Activated T-helper 2 cell treated with anti-CD3 and anti-CD28 coated beads, Interferon-gamma antibody, Interleukin-2, Interleukin-4, amounts not matched to agents 10 μg/mL and 5 μg/mL and 100 μg/mL, durations not matched to agents 14 hours and 24 hours and 36 hours (primary cell): ENCODE measurements around the gene EPB41L2. TPM values are rescaled to one million over a fixed set of nuclear protein-coding genes. Genes with fewer than 3 reads are reported as not detected.

Experiments
- DNase-seq: peaks from one replicate; pipeline ENCODE4 v3.0.0; 2021; ENCODE audit warnings: low spot score
- H3K27ac Mint-ChIP-seq: one replicate; pipeline ENCODE4 v1.8.0; 2021; ENCODE audit warnings: mixed read lengths
- H3K27me3 Mint-ChIP-seq: one replicate; pipeline ENCODE4 v1.8.0; 2021; ENCODE audit warnings: low read depth, mixed read lengths
- H3K36me3 Mint-ChIP-seq: one replicate; pipeline ENCODE4 v1.8.0; 2021; ENCODE audit warnings: low read depth, mixed read lengths
- H3K4me1 Mint-ChIP-seq: one replicate; pipeline ENCODE4 v1.8.0; 2021; ENCODE audit warnings: low read depth, mixed read lengths
- H3K4me3 Mint-ChIP-seq: one replicate; pipeline ENCODE4 v1.8.0; 2021; ENCODE audit warnings: low read depth, mild to moderate bottlenecking, moderate library complexity, mixed read lengths
- H3K9me3 Mint-ChIP-seq: one replicate; pipeline ENCODE4 v1.8.0; 2021; ENCODE audit warnings: mixed read lengths
- intact Hi-C: fragments of 100-400 bp; cut with micrococcal nuclease; formaldehyde crosslinking; loops from one replicate; pipeline ENCODE4 v1.15.1; 2023
- total RNA-seq: library from RNA; stranded (reverse); gene quantifications from 2 replicates; pipeline ENCODE4 v1.2.3, GENCODE V29; 2022

EPB41L2 gene
- total RNA-seq, 1 donor from 2014 or later, result 20.8 TPM

DNA sequence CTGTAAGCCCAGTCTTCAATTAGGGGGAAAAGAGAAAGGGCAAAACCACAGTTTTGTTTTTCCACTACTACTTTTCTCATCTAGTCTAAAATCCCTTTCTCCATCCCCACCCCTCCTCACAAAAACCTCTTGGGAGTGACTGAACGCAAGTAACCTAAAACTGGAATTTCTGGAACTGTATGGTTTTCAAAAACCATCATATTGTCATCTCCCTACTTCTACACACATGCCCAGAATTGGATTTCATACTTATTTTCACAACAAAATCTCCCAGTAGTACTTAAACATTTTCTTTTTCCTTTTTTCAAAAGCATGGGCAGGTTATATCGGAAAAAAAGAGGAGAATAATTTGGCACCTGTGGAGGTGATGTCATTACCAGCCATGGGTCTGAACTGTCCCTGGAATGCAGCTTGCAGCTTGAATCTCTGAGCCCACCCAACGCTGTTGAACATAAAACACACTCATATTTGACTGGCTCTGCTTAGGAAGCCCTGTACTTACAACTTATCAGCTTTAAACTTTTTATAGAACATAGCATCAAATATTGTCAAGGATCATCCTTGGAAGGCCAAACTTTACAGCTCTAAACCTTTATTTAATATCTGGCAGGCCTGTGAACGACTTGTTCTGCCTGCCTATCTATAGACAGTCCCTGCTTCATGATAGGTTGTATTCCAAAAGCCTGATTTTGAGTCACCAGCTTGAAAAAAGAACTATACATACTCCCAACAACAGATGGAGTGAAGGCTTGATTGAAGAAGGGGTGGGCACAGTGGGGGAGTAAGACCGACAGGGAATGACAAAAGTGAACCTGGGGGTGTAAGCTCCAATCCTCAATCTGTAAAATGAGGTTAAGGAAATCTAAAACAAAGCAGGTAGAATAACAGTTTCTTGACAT, 59.3 kb downstream of the EPB41L2 start:
- H3K4me3 Mint-ChIP-seq, result no peak overlapping the region
- peaks cover 20% of the 10 kb centered on the region for H3K9me3 Mint-ChIP-seq
- intact Hi-C loops, result no loop called here
- no peaks in the 10 kb centered on the region for H3K4me1 Mint-ChIP-seq
- peaks cover 4% of the 10 kb centered on the region for H3K27me3 Mint-ChIP-seq
- H3K36me3 Mint-ChIP-seq, result peaks cover 3% of the 10 kb centered on the region
- H3K27ac Mint-ChIP-seq, result no peak overlapping the region
- DNase-seq, result no peak

DNA sequence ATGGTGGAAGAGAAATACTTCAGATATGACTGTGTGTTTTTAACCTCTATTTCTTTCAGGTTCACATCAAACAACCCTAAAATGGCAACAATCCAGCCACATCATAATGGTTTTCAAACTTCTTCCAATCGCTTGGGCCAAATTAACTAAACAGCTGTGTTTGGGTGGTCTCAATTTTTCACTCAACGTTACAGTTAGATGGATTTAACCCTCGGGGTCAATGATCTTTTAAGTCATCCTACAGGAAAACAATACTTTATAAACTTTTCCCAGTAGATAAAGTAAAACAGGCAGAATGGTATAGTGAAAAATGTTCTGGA, 60.4 kb downstream of the EPB41L2 start:
- Mint-ChIP-seq H3K4me3 (no peak overlapping the region), H3K36me3 (peaks cover 2% of the 10 kb centered on the region), H3K27me3 (peaks cover 4% of the 10 kb centered on the region), H3K4me1 (no peaks in the 10 kb centered on the region), H3K9me3 (peaks cover 12% of the 10 kb centered on the region), H3K27ac (no peak overlapping the region)
- intact Hi-C loops, result no loop called here
- DNase-seq, result no peak

DNA sequence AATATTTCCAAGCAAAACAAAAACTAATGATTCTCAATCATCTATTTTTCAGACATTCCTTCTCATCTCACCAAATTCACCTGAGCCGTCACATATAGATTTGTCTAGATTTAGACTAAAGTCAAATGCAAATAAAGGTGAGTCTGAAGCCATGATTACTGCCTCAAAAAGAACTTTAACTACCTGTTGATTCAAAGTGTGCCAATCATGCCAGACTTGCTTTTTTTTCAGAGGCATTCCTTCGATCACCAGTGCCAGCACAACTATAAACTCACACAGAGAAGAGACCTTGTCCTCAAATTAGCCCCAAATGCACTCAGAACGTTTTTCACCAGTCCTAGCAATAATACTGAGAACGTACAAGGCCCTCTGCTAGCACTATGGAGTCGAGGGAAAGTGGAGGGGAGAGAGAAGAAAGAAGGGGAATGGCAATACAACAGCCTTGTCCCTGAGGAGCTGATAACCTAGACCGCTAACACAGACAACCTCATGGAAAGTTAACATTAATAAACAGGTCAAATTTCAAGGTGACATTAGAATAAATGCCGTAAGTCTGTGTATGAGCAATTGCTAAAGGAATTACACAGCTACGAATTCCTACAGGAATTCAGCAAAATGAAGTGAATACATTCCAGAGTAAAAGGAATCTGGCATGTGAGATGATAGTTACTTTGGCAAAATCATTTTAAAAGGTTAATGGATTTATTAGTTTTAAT, 60.9 kb downstream of the EPB41L2 start:
- Mint-ChIP-seq H3K27me3 (peaks cover 7% of the 10 kb centered on the region), H3K27ac (no peak overlapping the region), H3K9me3 (peaks cover 7% of the 10 kb centered on the region), H3K4me3 (no peak overlapping the region), H3K4me1 (no peaks in the 10 kb centered on the region), H3K36me3 (no peaks in the 10 kb centered on the region)
- DNase-seq, result no peak
- intact Hi-C loops, result no loop called here

- Mint-ChIP-seq H3K9me3 (no peaks in the 10 kb centered on the region), H3K36me3 (no peaks in the 10 kb centered on the region), H3K4me1 (no peaks in the 10 kb centered on the region), H3K27ac (no peak overlapping the region), H3K4me3 (no peak overlapping the region), H3K27me3 (peaks cover 7% of the 10 kb centered on the region)
- DNase-seq, result no peak
- intact Hi-C loops, result no loop called here
Measured at GRCh38 chr6:131001111-131001736, 61.8 kb downstream of the EPB41L2 start.

GRCh38 chr6:131000544-131000943, 62.5 kb downstream of the EPB41L2 start:
- Mint-ChIP-seq H3K9me3 (no peaks in the 10 kb centered on the region), H3K4me3 (no peak overlapping the region), H3K4me1 (no peaks in the 10 kb centered on the region), H3K36me3 (no peaks in the 10 kb centered on the region), H3K27me3 (peaks cover 7% of the 10 kb centered on the region), H3K27ac (no peak overlapping the region)
- intact Hi-C loops, result no loop called here
- DNase-seq, result no peak

- peaks cover 4% of the 10 kb centered on the region for H3K27me3 Mint-ChIP-seq
- H3K9me3 Mint-ChIP-seq, result no peaks in the 10 kb centered on the region
- H3K4me3 Mint-ChIP-seq, result no peak overlapping the region
- no peaks in the 10 kb centered on the region for H3K36me3 Mint-ChIP-seq
- DNase-seq, result no peak
- intact Hi-C loops, result no loop called here
- no peaks in the 10 kb centered on the region for H3K4me1 Mint-ChIP-seq
- no peak overlapping the region for H3K27ac Mint-ChIP-seq
Measured at GRCh38 chr6:130997061-130997753, 65.8 kb downstream of the EPB41L2 start.

- Mint-ChIP-seq H3K27ac (no peak overlapping the region), H3K4me1 (no peaks in the 10 kb centered on the region), H3K36me3 (no peaks in the 10 kb centered on the region), H3K9me3 (no peaks in the 10 kb centered on the region), H3K4me3 (no peak overlapping the region), H3K27me3 (peaks cover 4% of the 10 kb centered on the region)
- no peak for DNase-seq
- intact Hi-C loops, result no loop called here
Measured at GRCh38 chr6:130996635-130997034, 66.4 kb downstream of the EPB41L2 start.

GRCh38 chr6:130995783-130996447, 67.1 kb downstream of the EPB41L2 start:
- Mint-ChIP-seq H3K36me3 (no peaks in the 10 kb centered on the region), H3K9me3 (no peaks in the 10 kb centered on the region), H3K4me3 (no peak overlapping the region), H3K27ac (no peak overlapping the region), H3K4me1 (no peaks in the 10 kb centered on the region), H3K27me3 (peaks cover 4% of the 10 kb centered on the region)
- intact Hi-C loops, result no loop called here
- no peak for DNase-seq

GRCh38 chr6:130994319-130995097, 68.5 kb downstream of the EPB41L2 start:
- H3K4me1 Mint-ChIP-seq, result no peaks in the 10 kb centered on the region
- no peak overlapping the region for H3K27ac Mint-ChIP-seq
- H3K4me3 Mint-ChIP-seq, result no peak overlapping the region
- no peaks in the 10 kb centered on the region for H3K9me3 Mint-ChIP-seq
- no peak for DNase-seq
- H3K36me3 Mint-ChIP-seq, result no peaks in the 10 kb centered on the region
- intact Hi-C loops, result no loop called here
- H3K27me3 Mint-ChIP-seq, result peaks cover 4% of the 10 kb centered on the region

GRCh38 chr6:130993292-130993765, 69.7 kb downstream of the EPB41L2 start:
- Mint-ChIP-seq H3K4me1 (no peaks in the 10 kb centered on the region), H3K4me3 (no peak overlapping the region), H3K27me3 (peaks cover 3% of the 10 kb centered on the region), H3K9me3 (no peaks in the 10 kb centered on the region), H3K36me3 (no peaks in the 10 kb centered on the region), H3K27ac (no peak overlapping the region)
- intact Hi-C loops, result no loop called here
- DNase-seq, result no peak

DNA sequence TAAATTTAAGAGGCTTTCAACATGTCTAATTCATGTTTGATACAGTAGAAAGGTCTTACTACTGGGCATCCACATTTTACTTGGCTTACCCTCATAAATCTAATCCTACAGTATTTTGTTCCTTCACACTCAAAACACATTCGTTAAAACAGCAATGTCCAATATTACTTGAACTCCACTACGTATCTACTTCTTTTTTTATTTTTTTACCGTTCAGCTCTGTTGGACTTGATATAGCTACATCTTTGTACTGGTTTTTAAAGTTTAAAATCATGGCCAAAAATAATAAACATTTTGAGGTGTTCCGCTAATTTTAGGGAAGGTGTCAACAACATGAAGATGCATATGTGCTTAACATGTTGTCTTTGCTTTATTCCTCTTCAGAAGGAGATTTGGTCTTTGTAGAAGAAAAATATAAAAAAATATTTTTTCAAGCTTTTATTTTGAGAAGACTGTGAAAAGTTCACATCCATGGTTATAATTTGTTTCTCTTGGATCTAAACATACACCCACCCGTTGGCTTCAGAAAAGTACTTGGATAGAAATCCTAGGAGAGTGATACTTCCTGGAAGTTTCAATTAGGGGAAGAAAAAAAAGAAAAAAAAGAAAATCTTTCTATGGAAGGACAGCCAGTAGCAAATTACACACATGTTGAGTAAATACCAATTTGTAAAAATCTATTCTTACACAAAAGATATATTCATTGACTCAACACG, 71.5 kb downstream of the EPB41L2 start:
- Mint-ChIP-seq H3K4me3 (no peak overlapping the region), H3K36me3 (no peaks in the 10 kb centered on the region), H3K27me3 (no peaks in the 10 kb centered on the region), H3K9me3 (no peaks in the 10 kb centered on the region), H3K4me1 (no peaks in the 10 kb centered on the region), H3K27ac (no peak overlapping the region)
- intact Hi-C loops, result no loop called here
- DNase-seq, result no peak
